Suprapubic skin (tissue), 3 donors: ENCODE measurements around the gene ABLIM3.

Source experiments
- POLR2AphosphoS5 ChIP-seq, 3 donors: sonication (generic); formaldehyde crosslinking; IDR thresholded peaks; one replicate each; pipeline ENCODE4 v1.6.1; 2017; ENCODE audit warnings: antibody characterized with exemption in 3 of 3
- TF ChIP-seq, protein P1 (sequence below), 2 donors: fragments of 200-600 bp in 1 of 2; fragments of 450-650 bp in 1 of 2; sonication (generic) in 1 of 2; IDR thresholded peaks; one replicate each; pipeline ENCODE4 v1.5.1; 2016 to 2019; ENCODE audit warnings: antibody characterized with exemption in 2 of 2, mild to moderate bottlenecking in 1 of 2, moderate library complexity in 1 of 2

DNA sequence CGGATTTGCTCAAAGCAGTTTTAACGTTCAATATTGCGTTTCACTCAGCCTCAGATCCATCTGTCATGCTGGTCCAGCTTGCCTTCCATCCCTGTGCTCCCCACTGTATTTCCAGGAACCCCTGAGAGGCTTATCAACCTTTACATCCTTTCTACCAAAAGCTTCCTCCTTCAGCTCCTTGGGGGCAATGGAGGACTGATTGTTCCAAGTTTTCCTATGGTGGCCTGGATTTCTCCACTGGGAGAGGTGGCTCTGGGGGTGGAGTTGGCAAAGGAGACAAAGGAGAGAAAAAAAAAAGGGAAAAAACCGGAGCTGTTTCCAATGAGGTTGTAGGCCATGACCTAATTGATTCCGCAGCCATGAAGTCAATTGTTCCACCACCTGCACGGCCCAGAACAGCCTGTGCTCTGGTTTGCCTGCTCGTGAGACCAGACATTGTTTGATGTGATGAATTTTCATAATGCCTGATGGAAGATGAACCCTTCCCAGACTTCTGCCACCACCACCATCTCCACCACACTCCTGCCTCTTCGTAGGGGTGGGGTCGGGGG, 54.1 kb downstream of the ABLIM3 start:
- TF ChIP-seq POLR2AphosphoS5 (IDR thresholded peaks at IDR 0.05), result no peak
- TF ChIP-seq, protein P1, sequence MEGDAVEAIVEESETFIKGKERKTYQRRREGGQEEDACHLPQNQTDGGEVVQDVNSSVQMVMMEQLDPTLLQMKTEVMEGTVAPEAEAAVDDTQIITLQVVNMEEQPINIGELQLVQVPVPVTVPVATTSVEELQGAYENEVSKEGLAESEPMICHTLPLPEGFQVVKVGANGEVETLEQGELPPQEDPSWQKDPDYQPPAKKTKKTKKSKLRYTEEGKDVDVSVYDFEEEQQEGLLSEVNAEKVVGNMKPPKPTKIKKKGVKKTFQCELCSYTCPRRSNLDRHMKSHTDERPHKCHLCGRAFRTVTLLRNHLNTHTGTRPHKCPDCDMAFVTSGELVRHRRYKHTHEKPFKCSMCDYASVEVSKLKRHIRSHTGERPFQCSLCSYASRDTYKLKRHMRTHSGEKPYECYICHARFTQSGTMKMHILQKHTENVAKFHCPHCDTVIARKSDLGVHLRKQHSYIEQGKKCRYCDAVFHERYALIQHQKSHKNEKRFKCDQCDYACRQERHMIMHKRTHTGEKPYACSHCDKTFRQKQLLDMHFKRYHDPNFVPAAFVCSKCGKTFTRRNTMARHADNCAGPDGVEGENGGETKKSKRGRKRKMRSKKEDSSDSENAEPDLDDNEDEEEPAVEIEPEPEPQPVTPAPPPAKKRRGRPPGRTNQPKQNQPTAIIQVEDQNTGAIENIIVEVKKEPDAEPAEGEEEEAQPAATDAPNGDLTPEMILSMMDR (IDR thresholded peaks at IDR 0.05), result no peak
